GM12878 (cell line): Measurements from ENCODE around the gene TERF2IP. TPM values are rescaled to one million over a fixed set of nuclear protein-coding genes. Genes with fewer than 3 reads are reported as not detected.

ENCODE experiments used
- ATAC-seq: fragments of 200-7000 bp; cut with Tn5 transposase; 3 replicates; pipeline ENCODE4 v1.9.1; 2020; ENCODE audit warnings: mild to moderate bottlenecking, moderate library complexity
- BruUV-seq: library from RNA; stranded (reverse); fragments of 400-500 nt; replicated peaks from 2 replicates; lab custom pipeline; 2021; lab: Mats Ljungman, UMichigan
- CTCF ChIA-PET: fragments of 300-600 bp; sonication (Branson Sonifier 250); formaldehyde crosslinking; extraction: SDS; loops from one replicate; lab custom pipeline; 2021; ENCODE audit warnings: inconsistent platforms; lab: Yijun Ruan, JAX
- POLR2A ChIA-PET: fragments of 350-600 bp; formaldehyde crosslinking; extraction: SDS; loops from one replicate; lab custom pipeline; 2021; ENCODE audit warnings: inconsistent platforms; lab: Charles Lee
- RAD21 ChIA-PET: fragments of 300-600 bp; sonication (Branson Sonifier 250); formaldehyde crosslinking; loops from one replicate; lab custom pipeline; 2023; ENCODE audit warnings: antibody characterized with exemption; ENCODE audit not compliant: unreplicated experiment; lab: Charles Lee
- SMC1A ChIA-PET: fragments of 300-600 bp; sonication (Branson Sonifier 250); formaldehyde crosslinking; loops from one replicate; lab custom pipeline; 2023; ENCODE audit not compliant: unreplicated experiment, uncharacterized antibody; lab: Charles Lee
- DNase-seq: peaks from one replicate; pipeline ENCODE4 v3.0.0-alpha.2; 2011; ENCODE audit warnings: low read depth, low spot score
- FAIRE-seq: peaks from 3 replicates; lab custom pipeline; 2011; peaks lifted over from hg19 to GRCh38; lab: Jason Lieb, UNC
- H2AFZ ChIP-seq: 2 replicates; pipeline ENCODE4 v1.6.0; 2011; ENCODE audit warnings: low read depth, low read length, control low read depth; ENCODE audit not compliant: control insufficient read depth
- H3K27ac ChIP-seq: 2 replicates; pipeline ENCODE4 v1.5.1; 2011; ENCODE audit warnings: control low read depth; ENCODE audit not compliant: control insufficient read depth, insufficient read depth
- H3K27me3 ChIP-seq, 2 experiments: replicated peaks in 1 of 2; 2 replicates each; pipeline versions ENCODE4 v1.6.0 to v1.6.1; 2011; ENCODE audit warnings: low read length in 1 of 2; ENCODE audit not compliant: control insufficient read depth in 2 of 2, insufficient read depth in 2 of 2
- H3K36me3 ChIP-seq, 2 experiments: 2 replicates each; pipeline ENCODE4 v1.5.1; 2011; ENCODE audit warnings: low read length in 1 of 2; ENCODE audit not compliant: control insufficient read depth in 2 of 2, insufficient read depth in 2 of 2
- H3K4me1 ChIP-seq: 2 replicates; pipeline ENCODE4 v1.6.1; 2011; ENCODE audit warnings: mild to moderate bottlenecking, low read length, moderate library complexity, mixed read lengths; ENCODE audit not compliant: control insufficient read depth, insufficient read depth
- H3K4me2 ChIP-seq: 2 replicates; pipeline ENCODE4 v1.6.0; 2011; ENCODE audit warnings: control low read depth; ENCODE audit not compliant: control insufficient read depth, insufficient read depth
- H3K4me3 ChIP-seq: fragments of 200-600 bp; sonication (generic); 2 replicates; pipeline ENCODE4 v1.5.1; 2016
- H3K79me2 ChIP-seq: 2 replicates; pipeline ENCODE4 v1.6.0; 2011; ENCODE audit warnings: low read length; ENCODE audit not compliant: control insufficient read depth, insufficient read depth
- H3K9ac ChIP-seq: 2 replicates; pipeline ENCODE4 v1.8.0; 2011; ENCODE audit warnings: low read length, control low read depth, mixed read lengths; ENCODE audit not compliant: control insufficient read depth, insufficient read depth
- H3K9me3 ChIP-seq: replicated peaks from 3 replicates; pipeline ENCODE4 v1.5.1; 2011; ENCODE audit warnings: mild to moderate bottlenecking, low read length; ENCODE audit not compliant: control insufficient read depth, insufficient read depth
- H4K20me1 ChIP-seq: 2 replicates; pipeline ENCODE4 v1.6.0; 2011; ENCODE audit not compliant: control insufficient read depth, insufficient read depth
- ASH2L ChIP-seq: fragments of 300-600, 200-600 bp; sonication (generic); IDR thresholded peaks from 2 replicates; pipeline ENCODE4 v1.6.1; 2017; ENCODE audit warnings: low read depth, mild to moderate bottlenecking, borderline replicate concordance
- E4F1 ChIP-seq: fragments of 450-650 bp; IDR thresholded peaks from 2 replicates; pipeline ENCODE4 v1.6.1; 2018; ENCODE audit warnings: borderline replicate concordance, mild to moderate bottlenecking; ENCODE audit not compliant: partially characterized antibody
- EED ChIP-seq: sonication (generic); IDR thresholded peaks from 2 replicates; pipeline ENCODE4 v1.6.1; 2016; ENCODE audit warnings: antibody characterized with exemption, low read depth
- ETV6 ChIP-seq, 2 experiments: fragments of 450-650 bp in 1 of 2; IDR thresholded peaks in 1 of 2; conservative IDR thresholded peaks in 1 of 2; 2 replicates each; pipeline ENCODE4 v1.6.1; 2014; ENCODE audit warnings: antibody characterized with exemption in 1 of 2, borderline replicate concordance in 1 of 2, low read depth in 1 of 2, mild to moderate bottlenecking in 1 of 2, moderate library complexity in 1 of 2
- FOXM1 ChIP-seq: IDR thresholded peaks from 2 replicates; pipeline ENCODE4 v1.6.1; 2012; ENCODE audit warnings: low read depth, mild to moderate bottlenecking, inconsistent platforms, low read length, moderate library complexity
- IKZF2 ChIP-seq, 2 experiments: fragments of 450-650 bp; IDR thresholded peaks; 2 replicates each; pipeline ENCODE4 v1.6.1; 2017; ENCODE audit warnings: mild to moderate bottlenecking in 2 of 2, moderate library complexity in 2 of 2
- NR2F1 ChIP-seq: fragments of 450-650 bp; conservative IDR thresholded peaks from 2 replicates; pipeline ENCODE4 v1.6.1; 2017; ENCODE audit warnings: mild to moderate bottlenecking
- RELA ChIP-seq: fragments of 450-650 bp; IDR thresholded peaks from 2 replicates; pipeline ENCODE4 v1.8.0; 2014; ENCODE audit warnings: borderline replicate concordance; ENCODE audit not compliant: partially characterized antibody
- SREBF1 ChIP-seq: IDR thresholded peaks from 2 replicates; pipeline ENCODE4 v1.6.1; 2012; ENCODE audit warnings: mild to moderate bottlenecking, low read length
- SREBF2 ChIP-seq: IDR thresholded peaks from 2 replicates; pipeline ENCODE4 v1.6.1; 2012; ENCODE audit warnings: mild to moderate bottlenecking, low read length
- SRF ChIP-seq, 2 experiments: IDR thresholded peaks; 2 replicates each; pipeline ENCODE4 v1.6.1; 2011; ENCODE audit warnings: low read depth in 2 of 2, low read length in 2 of 2, mild to moderate bottlenecking in 1 of 2, moderate library complexity in 1 of 2
- WGBS: methylation state at CpG from one replicate; pipeline ENCODE4 v1.1.6; 2016; ENCODE audit warnings: low lambda C conversion rate; ENCODE audit not compliant: insufficient replicate concordance, insufficient coverage; ENCODE audit errors: missing lambda C conversion rate; 5-methylcytosine and 5-hydroxymethylcytosine counted together
- in situ Hi-C: fragments of 300-500 bp; cut with MboI; formaldehyde crosslinking; loops from 9 replicates; pipeline ENCODE4 v1.14.3; 2018; ENCODE audit warnings: mixed read lengths
- intact Hi-C: fragments of 100-400 bp; cut with micrococcal nuclease; formaldehyde crosslinking; loops from one replicate; pipeline ENCODE4 v1.14.2; 2022; ENCODE audit not compliant: unreplicated experiment
- polyA plus RNA-seq, 11 experiments: library from polyadenylated mRNA; depleted of rRNA in 4 of 11; unstranded in 6 of 11; stranded (reverse) in 5 of 11; fragments of >200 nt; fragmentation: Nextera tagmentation in 4 of 11; fragmentation: Illumina TruSeq in 1 of 11; extraction: Ambion mirVana in 4 of 11; extraction: Trizol in 1 of 11; gene quantifications; 1 replicate in 1 of 11; 2 replicates in 10 of 11; pipeline versions ENCODE4 v1.2.1 to v1.2.3, GENCODE V29; 2011 to 2016; ENCODE audit warnings: inconsistent platforms in 2 of 11, missing spikeins in 2 of 11, low read depth in 1 of 11
- total RNA-seq, 4 experiments: library from RNA; depleted of rRNA in 3 of 4; stranded (reverse); fragments of >200 nt in 3 of 4; fragmentation: Illumina TruSeq in 1 of 4; extraction: Trizol in 1 of 4; gene quantifications; 2 replicates each; pipeline versions ENCODE4 v1.2.1 to v1.2.3, GENCODE V29; 2013 to 2021
- TF ChIP-seq, protein P1 (sequence below), 3 experiments: IDR thresholded peaks in 2 of 3; conservative IDR thresholded peaks in 1 of 3; 2 replicates each; pipeline ENCODE4 v1.5.1; 2011; ENCODE audit warnings: low read depth in 3 of 3, low read length in 3 of 3, mild to moderate bottlenecking in 3 of 3, control low read depth in 2 of 3, moderate library complexity in 2 of 3, inconsistent platforms in 1 of 3, mixed read lengths in 1 of 3; ENCODE audit not compliant: control insufficient read depth in 2 of 3, insufficient read depth in 1 of 3; ENCODE audit errors: extremely low read depth in 1 of 3
- TF ChIP-seq, protein P2 (sequence below): fragments of 450-650 bp; formaldehyde crosslinking; IDR thresholded peaks from 2 replicates; pipeline ENCODE4 v1.5.0; 2022; ENCODE audit warnings: mild to moderate bottlenecking, missing genetic modification characterization
- TF ChIP-seq, protein P3 (sequence below): fragments of 150-350 bp; IDR thresholded peaks from 2 replicates; pipeline ENCODE4 v1.6.1; 2014; ENCODE audit warnings: mild to moderate bottlenecking, low read depth, low read length

Gene TERF2IP
- total and polyA plus RNA-seq, 10 of the 15 experiments (the other 5 are each of a cell fraction or from before 2014, with no cell fraction given), result 19.6 to 93.1 (median 54.4) TPM

DNA sequence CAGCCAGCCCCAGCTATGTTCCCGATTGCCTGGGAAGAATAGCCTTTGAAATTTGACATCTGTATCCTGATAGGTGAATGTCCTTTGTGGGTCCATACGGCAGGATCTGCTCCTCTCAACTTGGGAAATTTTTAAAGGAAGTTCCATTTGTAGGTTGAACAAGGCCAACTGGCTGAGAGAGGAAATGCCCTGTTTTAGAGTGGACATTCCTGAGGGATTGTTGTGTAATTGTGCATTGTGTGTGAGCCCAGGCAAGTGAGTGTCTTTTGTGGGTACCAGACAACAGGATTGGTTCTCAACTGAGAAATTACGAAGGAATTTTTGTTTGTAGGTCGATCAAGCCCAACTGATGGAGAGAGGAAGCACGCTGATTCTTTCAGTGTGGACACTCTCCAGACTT is 31.8 kb downstream of the TERF2IP start:
- Histone ChIP-seq H3K9me3 (no peaks in the 10 kb centered on the region), H3K27me3 (no peaks in the 10 kb centered on the region), H3K27ac (no peak overlapping the region), H3K4me2 (no peak overlapping the region), H3K4me1 (no peaks in the 10 kb centered on the region), H3K9ac (no peak overlapping the region), H3K36me3 (no peaks in the 10 kb centered on the region), H2AFZ (no peak overlapping the region), H3K79me2 (no peaks in the 10 kb centered on the region), H3K4me3 (no peak overlapping the region), H4K20me1 (no peaks in the 10 kb centered on the region)
- RAD21 ChIA-PET, result no interaction called here
- CTCF ChIA-PET, result no interaction called here
- no TSS peak for BruUV-seq
- WGBS, result 66% methylated on average over 5 of the region's 5 CpGs
- ATAC-seq, result no peak
- in situ Hi-C loops (no loop called here), intact Hi-C loops (no loop called here)
- no peak for FAIRE-seq
- SMC1A ChIA-PET, result no interaction called here
- DNase-seq, result no peak
- POLR2A ChIA-PET, result no interaction called here
- no peak for TF ChIP-seq RELA
- no peak for TF ChIP-seq SREBF1
- TF ChIP-seq NR2F1, result no peak
- TF ChIP-seq IKZF2 (IDR thresholded peaks at IDR 0.05), result no peak
- no peak for TF ChIP-seq ASH2L
- TF ChIP-seq SREBF2, result no peak
- TF ChIP-seq, protein P1, sequence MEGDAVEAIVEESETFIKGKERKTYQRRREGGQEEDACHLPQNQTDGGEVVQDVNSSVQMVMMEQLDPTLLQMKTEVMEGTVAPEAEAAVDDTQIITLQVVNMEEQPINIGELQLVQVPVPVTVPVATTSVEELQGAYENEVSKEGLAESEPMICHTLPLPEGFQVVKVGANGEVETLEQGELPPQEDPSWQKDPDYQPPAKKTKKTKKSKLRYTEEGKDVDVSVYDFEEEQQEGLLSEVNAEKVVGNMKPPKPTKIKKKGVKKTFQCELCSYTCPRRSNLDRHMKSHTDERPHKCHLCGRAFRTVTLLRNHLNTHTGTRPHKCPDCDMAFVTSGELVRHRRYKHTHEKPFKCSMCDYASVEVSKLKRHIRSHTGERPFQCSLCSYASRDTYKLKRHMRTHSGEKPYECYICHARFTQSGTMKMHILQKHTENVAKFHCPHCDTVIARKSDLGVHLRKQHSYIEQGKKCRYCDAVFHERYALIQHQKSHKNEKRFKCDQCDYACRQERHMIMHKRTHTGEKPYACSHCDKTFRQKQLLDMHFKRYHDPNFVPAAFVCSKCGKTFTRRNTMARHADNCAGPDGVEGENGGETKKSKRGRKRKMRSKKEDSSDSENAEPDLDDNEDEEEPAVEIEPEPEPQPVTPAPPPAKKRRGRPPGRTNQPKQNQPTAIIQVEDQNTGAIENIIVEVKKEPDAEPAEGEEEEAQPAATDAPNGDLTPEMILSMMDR (IDR thresholded peaks at IDR 0.05 in 2 of 3, conservative IDR thresholded peaks at IDR 0.05 in 1 of 3; ENCODE audit: control insufficient read depth in 2 of 3, extremely low read depth in 1 of 3, insufficient read depth in 1 of 3, low read depth in 3 of 3, low read length in 3 of 3), result no peak
- TF ChIP-seq, protein P2, sequence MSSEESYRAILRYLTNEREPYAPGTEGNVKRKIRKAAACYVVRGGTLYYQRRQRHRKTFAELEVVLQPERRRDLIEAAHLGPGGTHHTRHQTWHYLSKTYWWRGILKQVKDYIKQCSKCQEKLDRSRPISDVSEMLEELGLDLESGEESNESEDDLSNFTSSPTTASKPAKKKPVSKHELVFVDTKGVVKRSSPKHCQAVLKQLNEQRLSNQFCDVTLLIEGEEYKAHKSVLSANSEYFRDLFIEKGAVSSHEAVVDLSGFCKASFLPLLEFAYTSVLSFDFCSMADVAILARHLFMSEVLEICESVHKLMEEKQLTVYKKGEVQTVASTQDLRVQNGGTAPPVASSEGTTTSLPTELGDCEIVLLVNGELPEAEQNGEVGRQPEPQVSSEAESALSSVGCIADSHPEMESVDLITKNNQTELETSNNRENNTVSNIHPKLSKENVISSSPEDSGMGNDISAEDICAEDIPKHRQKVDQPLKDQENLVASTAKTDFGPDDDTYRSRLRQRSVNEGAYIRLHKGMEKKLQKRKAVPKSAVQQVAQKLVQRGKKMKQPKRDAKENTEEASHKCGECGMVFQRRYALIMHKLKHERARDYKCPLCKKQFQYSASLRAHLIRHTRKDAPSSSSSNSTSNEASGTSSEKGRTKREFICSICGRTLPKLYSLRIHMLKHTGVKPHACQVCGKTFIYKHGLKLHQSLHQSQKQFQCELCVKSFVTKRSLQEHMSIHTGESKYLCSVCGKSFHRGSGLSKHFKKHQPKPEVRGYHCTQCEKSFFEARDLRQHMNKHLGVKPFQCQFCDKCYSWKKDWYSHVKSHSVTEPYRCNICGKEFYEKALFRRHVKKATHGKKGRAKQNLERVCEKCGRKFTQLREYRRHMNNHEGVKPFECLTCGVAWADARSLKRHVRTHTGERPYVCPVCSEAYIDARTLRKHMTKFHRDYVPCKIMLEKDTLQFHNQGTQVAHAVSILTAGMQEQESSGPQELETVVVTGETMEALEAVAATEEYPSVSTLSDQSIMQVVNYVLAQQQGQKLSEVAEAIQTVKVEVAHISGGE (CRISPR knock-in tag), result no peak
- no peak for TF ChIP-seq ETV6 (conservative IDR thresholded peaks at IDR 0.05 in 1 of 2, IDR thresholded peaks at IDR 0.05 in 1 of 2; ENCODE audit: borderline replicate concordance in 1 of 2, low read depth in 1 of 2)
- TF ChIP-seq E4F1, result no peak
- TF ChIP-seq FOXM1, result no peak
- no peak for TF ChIP-seq SRF (IDR thresholded peaks at IDR 0.05; ENCODE audit: low read depth in 2 of 2, low read length in 2 of 2)
- TF ChIP-seq EED, result no peak
- TF ChIP-seq, protein P3, sequence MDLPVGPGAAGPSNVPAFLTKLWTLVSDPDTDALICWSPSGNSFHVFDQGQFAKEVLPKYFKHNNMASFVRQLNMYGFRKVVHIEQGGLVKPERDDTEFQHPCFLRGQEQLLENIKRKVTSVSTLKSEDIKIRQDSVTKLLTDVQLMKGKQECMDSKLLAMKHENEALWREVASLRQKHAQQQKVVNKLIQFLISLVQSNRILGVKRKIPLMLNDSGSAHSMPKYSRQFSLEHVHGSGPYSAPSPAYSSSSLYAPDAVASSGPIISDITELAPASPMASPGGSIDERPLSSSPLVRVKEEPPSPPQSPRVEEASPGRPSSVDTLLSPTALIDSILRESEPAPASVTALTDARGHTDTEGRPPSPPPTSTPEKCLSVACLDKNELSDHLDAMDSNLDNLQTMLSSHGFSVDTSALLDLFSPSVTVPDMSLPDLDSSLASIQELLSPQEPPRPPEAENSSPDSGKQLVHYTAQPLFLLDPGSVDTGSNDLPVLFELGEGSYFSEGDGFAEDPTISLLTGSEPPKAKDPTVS, result no peak
